HL-60/S4 treated with retinoic acid at 250 ng/mL for 4 days and 3 days (cell line): ENCODE results near the gene GLI1.

Experiments used
- in situ Hi-C: fragments of 300-500 bp; cut with MboI; formaldehyde crosslinking; loops from 2 replicates; pipeline ENCODE4 v1.7.0; 2022; ENCODE audit warnings: low sequenced_read_pairs

The GLI1 gene

DNA sequence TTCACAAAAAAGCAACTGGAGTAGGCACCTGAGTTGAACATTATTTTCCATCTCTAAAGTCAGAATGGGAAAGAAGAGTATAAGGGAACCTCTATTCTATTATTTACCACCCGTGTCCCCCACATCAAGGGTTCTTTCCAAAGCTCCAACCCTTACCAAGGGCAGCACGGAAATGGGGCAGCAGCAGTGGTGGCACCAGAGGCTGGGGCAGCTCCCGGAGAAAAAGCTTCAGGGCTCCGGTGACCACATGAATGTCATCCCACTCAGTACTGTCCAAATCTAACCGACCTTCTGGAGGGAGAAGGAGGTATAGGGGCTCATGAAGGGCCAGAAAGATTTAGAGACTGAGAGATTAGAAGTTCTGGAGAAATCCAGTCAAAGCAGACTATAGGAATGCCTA is 14.3 kb downstream of the GLI1 start:
- in situ Hi-C loops: no loop called here

GRCh38 chr12:57474430-57474829 is 14.8 kb downstream of the GLI1 start:
- in situ Hi-C loops: no loop called here

DNA sequence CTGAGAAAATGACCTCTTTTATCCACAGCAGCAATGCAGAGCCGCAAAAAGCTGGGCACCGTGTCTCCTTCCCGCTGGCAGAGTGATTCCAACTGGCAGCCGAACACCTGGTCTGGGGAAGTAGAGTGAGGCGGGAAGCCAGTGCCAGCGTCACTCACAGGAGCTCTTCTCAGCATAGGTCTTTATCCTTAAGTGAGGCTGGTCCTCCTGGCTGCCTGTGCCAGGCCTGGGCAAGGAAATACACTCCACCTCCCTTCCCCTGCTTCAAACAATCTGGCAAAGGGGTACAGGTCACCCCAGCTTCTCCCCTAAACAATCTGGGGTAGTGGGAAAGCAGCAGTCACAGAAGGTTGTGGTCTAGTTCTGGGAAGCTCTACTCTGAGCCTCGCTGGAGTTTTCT is 15.3 kb downstream of the GLI1 start:
- in situ Hi-C loops: no loop called here

DNA sequence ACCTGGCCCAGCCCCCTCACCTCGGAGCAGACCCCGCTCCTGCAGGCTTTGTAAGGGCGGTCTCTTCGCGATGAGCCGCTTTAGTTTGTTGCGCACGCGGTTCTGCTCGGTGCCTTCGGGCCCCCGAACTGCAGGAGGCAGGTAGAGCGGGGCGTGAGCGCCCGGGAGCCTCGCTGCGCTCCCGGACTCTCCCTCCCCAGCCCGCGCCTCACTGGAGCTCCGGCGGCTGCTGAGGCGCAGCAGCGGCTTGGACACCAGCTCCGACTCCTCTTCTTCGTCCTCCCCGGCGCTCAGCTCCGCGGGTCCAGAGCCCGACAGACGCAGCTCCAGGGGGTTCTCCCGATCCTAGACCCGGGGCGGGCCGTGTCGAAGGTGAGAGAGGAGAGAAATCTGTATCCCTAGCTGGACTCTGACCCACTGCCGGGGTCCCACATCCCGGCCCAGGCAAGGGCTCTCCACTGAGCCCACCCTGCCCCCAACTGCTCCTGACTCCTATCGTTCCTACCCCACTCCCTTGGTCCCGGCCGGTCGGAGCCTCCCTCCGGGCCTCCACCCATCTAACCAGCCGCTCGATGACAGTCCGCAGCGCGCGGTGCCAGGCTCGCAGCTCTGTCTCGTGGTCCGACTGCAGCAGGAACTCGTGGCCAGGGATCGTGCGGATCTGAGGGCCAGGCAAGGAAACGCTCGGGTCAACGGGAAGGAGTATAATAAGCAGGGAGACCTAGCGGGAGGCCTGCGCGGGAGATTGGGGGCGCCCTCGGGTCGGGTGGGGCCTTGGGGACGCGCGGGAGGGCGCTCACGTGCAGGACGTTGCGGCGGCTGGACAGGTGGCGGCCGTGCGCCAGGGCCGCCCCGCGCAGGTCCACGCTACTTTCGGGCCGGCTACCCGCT is 15.9 kb downstream of the GLI1 start:
- in situ Hi-C loops: no loop called here

GRCh38 chr12:57476162-57476992 is 16.8 kb downstream of the GLI1 start:
- in situ Hi-C loops: no loop called here

- in situ Hi-C loops: no loop called here
Measured at GRCh38 chr12:57476993-57477709, 17.6 kb downstream of the GLI1 start.

DNA sequence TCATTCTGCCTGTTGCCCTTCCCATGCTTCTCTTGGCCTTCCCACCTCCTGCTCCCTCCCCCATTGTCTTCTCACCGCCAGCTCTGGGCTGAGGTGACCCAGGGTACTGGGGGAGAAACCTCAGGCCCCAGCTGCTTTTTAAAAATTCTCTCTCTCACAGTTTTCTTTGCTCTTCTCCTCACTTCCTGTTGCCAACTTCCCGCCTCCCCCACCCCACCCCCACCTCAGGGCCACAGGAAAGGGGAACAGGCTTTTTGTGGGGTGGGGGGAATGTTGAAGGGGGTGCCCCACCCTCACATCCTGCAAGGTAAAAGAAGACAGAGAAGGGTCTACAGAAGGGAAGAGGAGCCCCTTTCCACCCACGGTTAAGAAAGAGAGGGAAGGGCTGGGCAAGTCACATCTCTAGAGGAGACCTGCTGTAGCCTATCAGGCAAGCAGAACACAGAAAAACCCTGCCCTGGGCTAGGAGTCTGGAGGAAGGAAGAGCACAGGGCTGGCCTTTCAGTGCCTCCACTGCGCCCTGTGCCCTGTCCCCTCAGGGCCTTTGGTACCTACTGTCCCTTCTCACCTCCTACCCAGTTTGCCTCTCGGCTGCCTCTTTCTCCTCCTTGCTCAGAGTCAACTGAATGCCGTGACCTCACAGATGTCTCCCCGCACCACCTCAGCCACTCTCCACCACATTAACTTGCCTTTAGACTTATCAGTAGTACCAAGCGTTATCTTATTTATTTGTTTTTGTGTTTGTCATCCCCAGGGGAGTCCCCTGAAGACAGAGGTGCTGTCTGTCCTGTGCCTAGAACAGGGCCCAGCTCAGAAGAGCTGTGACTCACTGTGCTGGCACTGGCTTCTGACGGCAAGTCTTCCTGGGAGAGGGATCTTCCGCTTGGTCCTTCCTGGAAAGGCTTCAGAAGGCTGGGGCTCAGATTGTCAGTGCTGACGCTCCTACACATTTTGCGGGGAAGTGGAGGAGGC is 18.4 kb downstream of the GLI1 start:
- in situ Hi-C loops: no loop called here

GRCh38 chr12:57479043-57479375 is 19.4 kb downstream of the GLI1 start:
- in situ Hi-C loops: no loop called here

DNA sequence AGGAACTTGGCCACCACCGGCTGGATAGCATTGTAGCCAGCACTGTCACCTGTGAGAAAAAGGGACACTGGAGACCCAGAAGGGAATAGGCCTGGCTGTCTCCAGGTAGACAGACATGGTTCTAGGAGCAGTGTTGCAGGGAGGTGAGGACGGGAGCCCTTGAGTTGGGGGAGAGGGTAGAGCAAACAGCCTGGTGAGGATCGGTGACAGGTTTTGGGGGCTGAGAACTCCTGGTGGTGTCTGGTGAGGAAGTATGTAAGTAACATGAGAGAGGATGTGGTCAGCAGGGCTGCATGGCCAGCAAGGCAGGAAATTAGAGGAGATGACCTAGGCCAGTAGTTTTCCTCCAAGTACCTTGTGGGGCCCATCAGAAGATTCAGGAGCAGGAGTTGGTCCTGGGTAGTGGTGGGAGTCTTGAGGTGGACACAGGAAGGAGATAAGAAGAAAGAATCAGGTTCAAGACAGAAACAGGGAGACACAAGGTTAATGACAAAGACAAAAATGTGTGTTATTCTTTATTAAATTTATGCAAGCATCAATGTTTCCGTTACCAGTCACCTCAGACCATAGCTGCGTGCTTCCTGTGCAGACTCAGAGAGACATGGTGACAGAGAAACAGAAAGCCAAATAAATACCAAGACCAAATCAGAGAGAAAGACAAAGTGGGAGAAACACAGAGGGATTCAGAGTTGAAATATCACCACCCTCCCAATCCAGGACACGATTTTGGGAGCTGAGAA is 20.0 kb downstream of the GLI1 start, which contains the start of gene ARHGAP9:
Gene ARHGAP9, minus strand, starts transcription at position 491 of the 740 bp plus-strand sequence. Its CDS starts 460 bp downstream, at position 31.
- in situ Hi-C loops: no loop called here

- in situ Hi-C loops: no loop called here
Measured at GRCh38 chr12:57481671-57482070, 22.1 kb downstream of the GLI1 start.

DNA sequence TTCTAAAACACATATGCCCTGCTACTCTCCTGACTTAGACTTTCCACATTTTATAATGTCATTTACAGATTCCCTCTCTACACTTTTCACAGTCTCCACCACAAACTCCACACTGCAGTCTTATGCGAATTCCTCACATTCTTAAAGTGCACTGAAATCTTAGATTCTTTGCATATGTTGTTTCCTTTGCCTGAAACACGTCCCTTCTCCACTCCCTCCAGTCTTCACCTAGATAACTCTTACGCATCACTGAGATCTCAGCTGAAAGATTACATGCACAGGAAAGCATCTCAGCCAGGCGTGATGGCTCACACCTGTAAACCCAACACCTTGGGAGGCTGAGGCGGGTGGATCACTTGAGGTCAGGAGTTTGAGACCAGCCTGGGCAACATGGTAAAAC is 23.9 kb downstream of the GLI1 start:
- in situ Hi-C loops: no loop called here

GRCh38 chr12:57485695-57486094 is 26.1 kb downstream of the GLI1 start:
- in situ Hi-C loops: no loop called here

DNA sequence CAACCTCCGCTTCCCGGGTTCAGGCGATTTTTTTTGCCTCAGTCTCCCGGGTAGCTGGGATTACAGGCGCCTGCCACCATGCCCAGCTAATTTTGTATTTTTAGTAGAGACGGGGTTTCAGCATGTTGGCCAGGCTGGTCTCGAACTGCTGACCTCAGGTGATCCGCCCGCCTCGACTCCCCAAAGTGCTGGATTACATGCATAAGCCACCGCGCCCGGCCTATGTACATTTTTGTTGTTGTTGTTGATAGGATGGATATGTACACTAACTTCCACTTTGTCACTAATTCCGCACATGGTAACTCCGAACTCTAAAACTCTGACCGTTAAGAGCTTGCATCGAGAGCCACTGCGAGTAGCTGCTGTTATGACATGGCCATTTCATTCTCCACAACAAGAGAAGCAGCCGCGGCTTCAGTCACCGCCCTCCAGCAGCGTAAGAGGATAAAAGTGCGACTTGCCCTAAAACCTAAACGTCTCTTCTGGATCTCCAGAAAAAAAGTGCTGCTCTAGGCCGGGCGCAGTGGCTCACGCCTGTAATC is 27.5 kb downstream of the GLI1 start:
- in situ Hi-C loops: no loop called here

DNA sequence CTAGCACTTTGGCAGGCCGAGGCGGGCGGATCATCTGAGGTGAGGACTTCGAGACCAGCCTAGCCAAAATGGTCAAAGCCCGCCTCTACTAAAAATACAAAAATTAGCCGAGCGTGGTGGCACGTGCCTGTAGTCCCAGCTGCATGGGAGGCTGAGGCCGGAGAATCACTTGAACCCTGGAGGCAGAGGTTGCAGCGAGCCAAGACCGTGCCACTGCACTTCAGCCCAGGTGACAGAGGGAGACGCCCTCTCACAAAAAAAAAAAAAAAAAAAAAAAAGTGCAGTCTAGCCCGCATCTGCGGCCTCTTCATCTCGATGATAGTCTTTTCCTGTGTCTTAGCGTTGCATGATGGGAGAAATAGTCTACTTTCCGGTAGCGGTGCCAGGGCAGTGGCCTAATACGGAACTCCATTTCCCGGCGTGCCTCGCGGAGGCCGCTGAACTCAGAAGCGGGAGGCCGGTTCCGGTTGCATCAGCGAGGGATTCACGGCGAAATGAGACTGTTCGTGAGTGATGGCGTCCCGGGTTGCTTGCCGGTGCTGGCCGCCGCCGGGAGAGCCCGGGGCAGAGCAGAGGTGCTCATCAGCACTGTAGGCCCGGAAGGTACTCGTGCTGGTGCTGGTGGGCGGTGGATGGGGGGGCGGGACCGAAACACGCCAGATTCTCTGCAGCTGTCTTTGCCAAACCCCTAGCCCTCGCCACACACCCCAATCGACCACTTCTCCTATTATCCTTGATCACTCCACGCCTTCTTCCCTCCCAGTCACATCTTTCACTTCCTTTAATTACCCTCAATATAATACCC is 28.2 kb downstream of the GLI1 start, which contains the start of gene MARS1:
Gene MARS1, plus strand, starts transcription at position 472 of the 805 bp plus-strand sequence. Its CDS starts 23 bp downstream, at position 495.
- in situ Hi-C loops: no loop called here

DNA sequence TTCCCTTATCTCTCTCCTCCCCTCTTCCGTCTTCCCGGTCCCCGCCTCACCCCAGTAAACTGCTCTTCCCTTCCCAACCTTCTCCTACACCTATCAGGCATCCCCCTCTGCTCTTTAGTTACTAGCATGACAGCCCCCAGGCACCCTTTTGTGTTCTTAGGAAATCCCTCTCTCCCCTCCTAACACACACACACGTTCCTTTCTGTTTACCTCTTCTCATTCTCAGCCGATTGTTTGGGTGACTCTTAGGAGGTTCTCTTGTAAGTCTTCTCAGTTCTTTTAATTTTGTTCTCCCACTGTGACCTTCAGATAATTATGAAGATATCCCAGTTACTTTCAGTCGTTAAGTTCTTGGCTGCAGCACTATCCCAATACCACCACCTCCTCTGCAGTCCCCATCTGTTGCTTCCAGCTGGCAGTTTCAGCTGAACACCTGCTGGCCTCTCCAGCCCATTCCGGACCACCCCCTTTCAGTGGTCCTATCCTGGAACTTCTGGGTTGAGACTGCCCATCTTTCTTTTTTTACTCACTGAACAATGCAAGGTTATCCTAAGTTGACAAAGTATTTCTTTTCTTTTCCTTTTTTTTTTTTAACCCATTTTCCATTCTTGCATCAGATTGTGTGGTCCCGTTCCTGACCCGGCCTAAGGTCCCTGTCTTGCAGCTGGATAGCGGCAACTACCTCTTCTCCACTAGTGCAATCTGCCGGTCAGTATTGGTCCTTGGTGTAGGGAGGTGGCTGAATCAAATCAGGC is 29.0 kb downstream of the GLI1 start:
- in situ Hi-C loops: no loop called here

GRCh38 chr12:57489157-57489641 is 29.6 kb downstream of the GLI1 start:
- in situ Hi-C loops: no loop called here

- in situ Hi-C loops: no loop called here
Measured at GRCh38 chr12:57490126-57490525, 30.5 kb downstream of the GLI1 start.
